Stimulated activated CD4-positive, alpha-beta T cell treated with anti-CD3 and anti-CD28 coated beads, Interleukin-4, amount 100 ng/mL, for 4 hours (primary cell): Measurements from ENCODE around the gene CCDC50.

Source experiments
- DNase-seq, 2 experiments: peaks; one replicate each; pipeline ENCODE4 v3.0.0-alpha.2; 2020

CCDC50 gene

DNA sequence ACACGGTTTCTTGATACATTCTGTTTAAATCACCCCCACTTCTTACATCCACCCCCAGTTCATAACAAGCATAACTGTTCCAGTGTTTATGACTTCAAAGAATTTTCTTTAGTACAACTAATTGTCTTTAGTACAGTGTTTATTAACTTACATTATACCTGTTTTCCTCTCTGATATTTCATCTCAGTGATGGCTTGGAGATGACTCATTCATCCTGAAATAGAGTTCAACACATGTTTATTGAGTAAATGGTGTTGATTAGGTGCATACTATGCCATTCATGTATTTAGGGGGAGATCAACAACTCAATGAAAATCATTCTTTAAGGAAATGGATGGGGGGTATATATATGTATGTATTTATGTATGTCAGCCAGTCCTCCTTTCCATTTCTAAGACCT lies 22.8 kb downstream of the CCDC50 start:
- no peak for DNase-seq

- DNase-seq = no peak
Observed at GRCh38 chr3:191353022-191353777, 24.0 kb downstream of the CCDC50 start.

- DNase-seq = no peak
Observed at GRCh38 chr3:191355406-191355805, 26.2 kb downstream of the CCDC50 start.

DNA sequence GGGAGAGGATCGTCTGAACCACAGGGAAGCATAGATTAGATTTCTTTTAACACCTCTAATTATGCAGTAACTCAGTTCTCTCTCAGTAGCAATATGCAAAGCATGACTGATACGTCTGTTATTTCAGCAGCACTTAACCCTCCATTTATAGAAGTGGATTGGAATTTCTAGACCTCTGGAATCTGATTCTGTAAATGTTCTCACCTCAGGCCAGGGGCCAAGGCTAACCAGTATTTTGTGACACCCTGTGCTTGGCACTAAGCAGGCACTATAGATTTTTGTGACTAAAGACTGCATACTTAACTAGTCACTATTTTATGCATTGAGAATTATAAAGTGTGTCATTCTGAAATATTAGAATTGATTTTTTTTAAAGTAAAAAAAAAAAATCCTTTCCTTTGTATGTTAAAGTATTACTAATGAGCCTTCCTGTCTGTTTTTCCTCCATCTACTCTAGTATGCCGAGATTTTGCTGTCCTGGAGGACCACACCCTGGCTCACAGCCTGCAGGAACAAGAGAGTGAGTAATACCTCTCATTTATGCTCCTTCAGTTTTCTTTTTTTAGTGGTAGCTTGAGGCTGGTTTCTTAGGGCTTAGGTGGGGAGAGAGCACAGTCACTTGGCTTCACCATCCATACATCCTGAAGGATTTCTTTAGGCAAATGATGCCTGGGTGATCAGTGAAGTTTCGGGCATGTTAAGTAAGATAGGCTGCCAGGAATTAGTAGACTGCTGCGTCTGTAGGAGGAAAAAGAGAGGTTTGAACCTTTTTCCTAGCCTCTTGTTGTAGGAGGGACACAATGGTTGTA lies 27.6 kb downstream of the CCDC50 start:
- DNase-seq = no peak

GRCh38 chr3:191357909-191358308 lies 28.7 kb downstream of the CCDC50 start:
- no peak for DNase-seq

DNA sequence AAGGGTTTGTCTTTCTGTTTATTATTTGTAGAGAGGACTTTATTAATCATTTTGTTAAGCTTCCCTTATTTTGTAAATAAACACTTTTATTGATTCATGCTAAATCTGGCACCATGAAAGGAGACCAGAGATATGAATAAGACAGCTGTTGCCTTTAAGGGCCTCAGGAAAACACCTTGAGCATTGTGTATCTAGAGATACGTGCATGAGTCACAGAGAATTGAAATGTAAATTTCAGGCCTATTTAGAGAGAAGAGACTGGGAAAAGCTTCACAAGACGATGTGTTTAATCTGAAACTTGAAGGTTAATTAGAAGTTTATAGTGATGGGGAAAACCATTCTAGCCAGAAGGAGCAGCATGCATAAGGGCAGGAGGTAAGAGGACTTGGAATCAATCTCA lies 29.7 kb downstream of the CCDC50 start:
- DNase-seq = no peak

- DNase-seq = no peak
Observed at GRCh38 chr3:191360620-191361019, 31.4 kb downstream of the CCDC50 start.

- no peak for DNase-seq
Observed at GRCh38 chr3:191361456-191361855, 32.3 kb downstream of the CCDC50 start.

- no peak for DNase-seq
Observed at GRCh38 chr3:191362037-191362436, 32.8 kb downstream of the CCDC50 start.

DNA sequence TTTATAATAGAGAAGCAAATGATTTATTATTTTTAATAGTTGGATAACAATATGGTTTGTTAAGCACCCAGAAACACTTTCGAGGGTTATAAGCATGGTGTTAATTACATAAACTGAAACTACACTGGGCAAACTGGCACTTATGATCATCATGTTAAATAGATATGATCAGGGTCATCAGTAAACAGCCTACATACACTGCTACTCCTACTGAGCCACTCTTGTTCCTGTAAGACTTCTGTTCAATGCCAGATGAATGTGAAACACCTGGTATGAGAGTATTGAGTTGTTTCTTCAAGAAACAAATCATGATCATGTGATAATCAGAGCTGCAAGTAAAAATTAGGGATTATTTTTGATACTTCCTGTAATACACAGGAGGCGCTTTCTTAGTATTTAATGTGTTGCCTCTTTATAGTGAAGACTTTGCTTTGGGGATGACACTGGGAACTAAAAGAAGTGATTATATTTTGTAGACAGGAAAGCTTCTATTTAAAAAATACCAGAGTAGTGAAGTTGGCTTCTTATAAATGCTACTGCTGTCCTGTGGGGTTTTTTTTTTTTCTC lies 33.4 kb downstream of the CCDC50 start:
- no peak for DNase-seq

DNA sequence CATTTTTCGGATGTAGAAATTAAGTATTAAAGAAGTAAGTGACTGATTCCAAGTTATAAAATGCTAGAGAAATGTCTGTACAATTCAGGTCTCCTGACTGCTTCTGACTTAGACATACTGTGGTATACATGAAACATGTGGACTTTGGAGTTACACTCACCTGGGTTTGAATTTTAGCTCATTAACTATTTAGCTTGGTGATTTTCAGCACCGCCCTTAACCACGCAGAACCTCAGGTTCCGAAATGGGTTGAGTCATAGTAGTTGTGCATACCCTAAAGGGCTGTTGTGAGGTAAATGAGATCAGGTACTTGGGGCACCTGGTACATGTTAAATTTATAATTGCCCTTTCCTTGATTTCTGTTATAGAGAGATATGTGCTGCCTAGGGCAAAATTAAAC lies 34.0 kb downstream of the CCDC50 start:
- no peak for DNase-seq

DNA sequence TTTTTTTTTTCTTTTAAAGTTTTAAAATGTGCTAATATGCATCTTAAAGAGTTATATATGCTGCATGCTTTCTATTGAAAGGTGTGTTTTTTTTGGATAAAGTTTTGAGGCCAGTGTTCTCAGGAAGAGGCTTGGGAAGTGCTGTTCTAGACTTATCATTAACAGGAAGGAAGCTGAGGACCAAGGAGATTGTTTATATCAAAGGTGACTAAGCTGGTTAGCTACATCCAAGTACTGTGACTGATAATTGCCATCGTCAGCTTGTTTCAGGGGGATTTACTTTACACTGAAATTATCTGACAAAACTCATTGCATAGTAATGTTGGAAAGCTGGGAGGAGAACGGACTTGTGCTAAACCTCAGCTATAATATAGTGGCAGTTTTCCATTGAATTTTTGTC lies 37.5 kb downstream of the CCDC50 start:
- no peak for DNase-seq

DNA sequence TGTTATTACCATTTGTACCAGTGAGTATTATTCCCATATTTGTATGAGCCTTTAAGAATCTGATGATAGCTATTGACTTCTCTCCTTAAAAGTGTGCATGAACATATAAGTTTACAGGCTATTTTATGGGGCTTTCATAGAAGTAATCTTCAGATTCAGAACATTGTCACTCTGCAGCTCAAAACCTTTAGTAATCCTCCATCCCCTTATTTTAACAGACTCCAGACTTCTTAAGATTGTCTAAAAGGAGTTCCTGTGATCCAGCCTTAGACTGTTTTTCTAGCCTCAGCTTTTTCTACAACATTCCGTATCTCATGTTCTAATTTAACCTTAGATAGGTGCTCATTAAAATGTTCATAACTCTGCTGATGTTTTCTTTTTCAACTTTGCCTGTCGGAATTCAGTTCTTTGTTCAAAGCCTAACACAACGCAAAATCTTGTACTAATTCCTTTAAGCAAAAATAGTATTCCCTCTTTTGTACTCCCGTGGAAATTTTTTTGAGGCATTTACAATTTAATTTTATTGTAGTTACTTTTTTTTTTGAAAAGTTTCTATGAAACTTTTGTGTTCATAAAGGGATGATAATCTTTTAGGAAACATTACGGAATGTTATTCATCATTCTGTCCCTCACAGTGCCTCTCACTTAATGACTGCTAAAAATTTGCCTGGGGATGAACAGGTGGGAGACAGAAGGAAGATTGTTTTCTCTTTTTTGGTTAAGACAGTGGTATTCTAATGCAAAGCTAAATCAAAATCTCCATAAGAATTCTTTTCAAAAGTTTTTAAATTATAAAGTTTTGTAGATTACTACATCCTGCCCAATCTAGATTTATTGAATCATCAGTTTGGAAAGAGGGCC lies 39.8 kb downstream of the CCDC50 start:
- no peak for DNase-seq

GRCh38 chr3:191369616-191370010 lies 40.4 kb downstream of the CCDC50 start:
- DNase-seq = no peak

DNA sequence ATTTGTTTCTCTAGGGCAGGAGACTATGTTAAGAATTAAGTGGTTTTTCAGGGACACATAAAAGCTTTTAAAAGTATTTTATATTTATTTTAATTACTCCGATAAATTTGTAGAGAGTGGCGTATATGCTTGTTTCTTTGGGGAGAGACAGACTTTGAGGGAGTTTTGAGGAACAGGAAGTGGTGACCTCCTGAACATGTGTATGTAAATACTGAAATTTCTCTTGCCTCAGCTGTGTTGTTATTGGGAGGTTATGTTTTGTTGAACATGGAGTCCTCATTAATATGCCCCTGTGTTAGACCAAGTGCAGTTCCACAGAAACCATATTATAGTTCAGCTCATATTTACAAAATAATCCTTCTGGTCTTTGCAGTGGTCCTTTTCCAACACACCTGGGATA lies 42.9 kb downstream of the CCDC50 start:
- no peak for DNase-seq

GRCh38 chr3:191373327-191373726 lies 44.1 kb downstream of the CCDC50 start:
- DNase-seq = no peak

DNA sequence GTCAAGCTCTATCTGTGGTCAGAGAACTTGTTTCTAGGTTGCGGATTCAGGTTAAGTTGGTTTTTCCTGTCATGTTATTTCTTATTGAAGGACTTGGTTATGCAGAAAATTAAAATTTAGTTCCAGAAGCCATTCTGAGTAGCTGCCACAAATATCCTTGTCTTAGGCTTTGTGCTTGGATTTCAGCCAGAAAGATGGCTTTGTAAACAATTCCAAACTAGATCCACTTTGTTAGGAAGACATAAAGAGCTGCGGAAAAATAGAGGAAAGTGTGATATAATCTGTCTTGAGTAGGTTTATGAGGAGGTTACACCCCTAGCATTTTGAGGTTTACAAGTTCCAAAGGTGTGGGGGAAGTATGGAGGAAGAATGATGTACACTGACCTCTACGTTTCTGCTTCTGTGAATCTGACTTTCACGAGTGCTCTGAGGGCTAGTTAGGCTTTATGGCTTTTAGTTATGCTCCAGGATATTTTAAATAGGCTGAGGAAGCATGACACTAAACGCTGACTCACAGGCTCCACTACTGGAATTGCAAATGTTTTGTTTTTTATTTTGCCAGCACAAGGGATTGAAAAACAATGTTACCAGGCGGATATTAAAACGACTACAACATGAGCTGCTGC lies 47.4 kb downstream of the CCDC50 start:
- DNase-seq = no peak

GRCh38 chr3:191378142-191378812 lies 49.1 kb downstream of the CCDC50 start:
- DNase-seq = no peak

- DNase-seq = no peak
Observed at GRCh38 chr3:191379446-191379845, 50.3 kb downstream of the CCDC50 start.

DNA sequence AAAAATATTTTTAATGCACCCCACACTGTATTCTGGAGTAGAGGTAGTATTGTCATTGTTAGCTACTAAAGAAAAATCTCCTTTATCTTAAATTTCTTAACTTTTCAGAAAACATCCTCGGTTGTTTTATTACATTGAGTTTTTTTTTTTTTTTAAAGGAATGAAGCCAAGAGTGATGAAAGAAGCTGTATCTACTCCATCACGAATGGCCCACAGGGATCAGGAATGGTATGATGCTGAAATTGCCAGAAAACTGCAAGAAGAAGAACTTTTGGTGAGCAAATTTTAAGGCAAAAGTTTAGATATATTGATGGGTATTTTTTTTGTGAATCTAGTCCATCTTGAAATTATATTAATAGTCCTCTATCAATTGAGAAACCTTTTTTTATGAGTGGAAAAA lies 50.8 kb downstream of the CCDC50 start:
- no peak for DNase-seq

DNA sequence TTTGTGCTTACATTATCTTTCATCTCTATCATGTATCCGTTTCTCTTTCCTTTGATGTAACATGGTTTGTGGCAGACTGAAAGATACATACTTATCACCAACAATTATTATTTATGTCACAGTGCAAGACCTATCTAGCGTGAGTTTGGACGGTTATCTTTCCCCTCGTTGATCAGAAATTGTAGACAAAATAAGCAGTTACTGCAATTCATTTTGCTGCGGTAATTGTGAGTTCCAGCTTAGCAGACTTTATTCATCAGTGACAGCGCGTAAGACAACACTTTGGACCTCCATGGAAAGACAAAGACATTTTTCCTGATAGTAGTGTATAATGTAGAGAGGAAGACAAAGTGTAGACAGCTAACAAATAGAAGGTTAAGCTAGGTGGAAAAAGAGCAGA lies 52.1 kb downstream of the CCDC50 start:
- DNase-seq = no peak

DNA sequence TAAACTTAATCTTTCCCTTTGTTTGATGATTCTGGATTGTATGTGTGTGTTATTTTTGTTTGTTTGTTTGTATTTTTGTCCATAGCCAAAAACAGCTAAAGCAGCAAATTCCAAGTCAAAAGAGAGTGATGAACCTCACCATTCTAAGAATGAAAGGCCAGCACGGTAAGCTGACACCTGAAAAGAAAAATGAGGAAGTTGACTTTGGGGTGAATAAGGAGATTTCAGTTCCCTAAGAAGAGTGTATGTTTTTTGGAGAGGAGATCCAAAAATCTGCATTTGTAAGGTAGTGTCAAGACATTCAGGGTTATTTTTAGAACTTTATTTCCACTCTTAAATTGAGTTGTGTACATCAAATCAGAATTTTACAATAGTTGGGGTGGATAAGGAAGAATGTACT lies 53.5 kb downstream of the CCDC50 start:
- DNase-seq = no peak
